NCI-H69 (cell line): ENCODE results near the gene LIMS1.
"Not testable (repeated sequence)": the region's sequence is repeated elsewhere in the genome, so short reads cannot be mapped to it uniquely, and the experiment has no call there.

Experiments
- DNase-seq: peaks from one replicate; lab custom pipeline; 2025; lab: John Stamatoyannopoulos, UW

LIMS1 gene

DNA sequence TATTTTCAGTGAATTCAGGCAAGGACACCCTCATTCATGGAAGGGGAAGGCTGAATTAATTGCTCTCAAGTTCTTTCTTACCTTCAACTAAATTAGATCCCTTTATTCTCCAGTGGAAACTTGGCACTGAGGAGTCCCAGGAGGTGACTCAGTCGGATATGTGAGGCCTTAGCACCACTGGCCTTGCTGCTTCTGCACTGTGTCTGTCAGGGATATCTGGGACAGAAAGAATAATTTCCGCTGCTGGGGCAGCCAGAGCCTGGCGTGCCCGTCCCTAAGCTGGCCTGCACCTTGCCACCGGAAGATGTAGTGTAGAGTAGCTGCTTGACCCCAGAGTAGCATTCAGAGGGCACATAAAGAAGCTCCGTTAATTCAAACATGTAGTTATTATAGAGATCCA lies 53.4 kb downstream of the LIMS1 start:
- no peak for DNase-seq

DNA sequence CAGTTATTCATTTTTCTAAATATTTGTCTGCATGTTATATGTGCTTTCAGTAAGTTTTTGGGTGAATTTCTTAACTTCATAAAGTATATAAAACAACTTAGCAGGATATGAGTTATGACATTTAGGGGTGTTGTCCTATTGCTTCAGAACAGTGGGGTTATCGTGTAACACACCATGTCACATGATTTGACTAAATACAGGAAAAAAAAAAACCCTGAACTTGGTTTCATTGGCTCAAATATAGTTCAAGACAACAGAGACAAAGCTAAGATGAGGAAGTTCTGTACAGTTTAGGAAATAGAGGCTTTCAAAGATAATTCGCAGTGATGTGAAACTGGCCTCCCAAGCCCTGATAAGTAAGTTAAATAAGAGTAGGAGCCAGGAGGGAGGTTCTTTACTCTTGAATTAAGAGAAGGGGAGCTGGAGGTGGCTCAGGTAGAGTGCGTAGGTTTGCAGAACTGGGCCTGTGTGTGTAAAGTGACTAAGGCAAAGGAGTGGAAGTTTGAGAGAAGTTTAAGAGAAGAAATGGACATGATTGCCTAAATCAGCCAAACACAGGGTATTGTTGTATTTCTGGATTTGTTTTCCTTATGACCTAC lies 53.9 kb downstream of the LIMS1 start:
- no peak for DNase-seq

DNA sequence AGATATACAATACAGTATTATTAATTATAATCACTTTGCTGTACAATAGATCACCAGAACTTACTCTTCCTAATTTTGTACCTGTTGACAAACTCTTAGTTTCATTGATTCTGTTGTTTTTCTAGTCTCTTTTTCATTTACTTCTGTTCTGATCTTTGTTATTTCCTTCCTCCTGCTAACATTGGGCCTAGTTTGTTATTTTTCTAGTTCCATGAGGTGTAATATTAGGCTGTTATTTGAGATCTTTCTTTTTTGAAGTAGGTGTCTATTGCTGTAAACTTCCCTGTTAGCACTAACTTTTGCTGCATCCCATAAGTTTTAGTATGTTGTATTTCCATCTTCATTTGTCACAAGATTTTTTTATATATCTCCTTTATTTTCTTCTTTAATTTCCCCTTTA lies 55.1 kb downstream of the LIMS1 start:
- DNase-seq: no peak

DNA sequence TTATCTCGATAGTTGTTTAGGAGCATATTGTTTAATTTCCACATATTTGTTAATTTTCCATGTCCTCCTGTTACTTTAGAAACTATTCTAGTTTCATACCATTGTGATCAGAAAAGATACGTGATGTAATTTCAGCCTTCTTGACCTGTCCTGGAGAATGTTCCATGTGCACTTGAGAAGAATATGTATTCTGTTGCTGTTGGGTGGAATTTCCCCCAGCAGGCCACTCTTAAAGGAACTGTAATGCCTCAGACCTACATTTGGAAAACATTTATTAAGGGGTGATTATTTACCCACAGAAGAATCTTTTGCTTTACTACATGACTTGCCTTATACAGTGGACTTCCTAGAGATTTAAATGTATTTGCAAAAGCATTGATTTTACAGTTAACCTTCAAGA lies 55.5 kb downstream of the LIMS1 start:
- DNase-seq: no peak

DNA sequence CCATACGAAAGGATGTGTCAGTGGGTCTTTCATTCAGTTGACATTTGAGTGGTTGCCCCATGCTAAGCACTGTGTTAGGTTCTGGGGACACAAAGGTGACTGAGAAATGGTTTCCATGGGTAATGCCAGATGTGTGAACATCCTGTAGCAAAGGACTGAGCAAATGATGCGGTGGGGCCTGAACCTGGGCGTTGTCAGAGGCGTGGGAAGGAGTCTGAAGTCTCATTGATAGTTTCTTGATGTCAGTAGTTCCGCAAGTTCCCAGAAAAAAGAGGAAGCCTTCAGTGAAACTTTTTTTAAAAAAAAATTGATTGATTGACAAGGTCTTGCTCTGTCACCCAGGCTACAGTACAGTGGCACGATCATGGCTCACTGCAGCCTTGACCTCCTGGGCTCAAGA lies 56.9 kb downstream of the LIMS1 start:
- no peak for DNase-seq

DNA sequence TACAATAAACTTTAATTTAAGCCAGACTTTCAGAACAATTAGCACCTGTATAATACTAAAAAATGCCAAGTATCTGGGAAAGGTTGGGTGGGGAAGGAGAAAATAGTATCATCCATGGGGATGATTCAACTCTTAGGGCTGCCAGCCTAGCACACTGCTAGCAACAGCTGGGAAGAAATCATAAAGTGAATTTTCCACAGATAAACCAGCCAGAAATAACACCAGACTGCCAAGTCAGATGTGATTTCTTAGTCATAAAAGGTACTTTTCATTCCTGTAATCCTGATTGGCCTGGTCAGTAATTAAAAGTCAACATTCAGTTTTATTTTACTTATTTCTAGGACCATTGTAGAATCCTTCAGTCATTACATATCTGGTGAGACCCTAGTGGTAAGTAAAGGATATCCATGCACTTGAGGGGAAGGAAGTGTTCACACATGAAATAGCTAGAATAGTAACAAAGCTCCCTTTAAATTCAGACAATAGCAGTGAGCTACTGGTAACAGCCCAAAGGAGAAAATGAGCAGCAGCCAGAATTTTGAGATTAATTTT lies 59.4 kb downstream of the LIMS1 start:
- no peak for DNase-seq

DNA sequence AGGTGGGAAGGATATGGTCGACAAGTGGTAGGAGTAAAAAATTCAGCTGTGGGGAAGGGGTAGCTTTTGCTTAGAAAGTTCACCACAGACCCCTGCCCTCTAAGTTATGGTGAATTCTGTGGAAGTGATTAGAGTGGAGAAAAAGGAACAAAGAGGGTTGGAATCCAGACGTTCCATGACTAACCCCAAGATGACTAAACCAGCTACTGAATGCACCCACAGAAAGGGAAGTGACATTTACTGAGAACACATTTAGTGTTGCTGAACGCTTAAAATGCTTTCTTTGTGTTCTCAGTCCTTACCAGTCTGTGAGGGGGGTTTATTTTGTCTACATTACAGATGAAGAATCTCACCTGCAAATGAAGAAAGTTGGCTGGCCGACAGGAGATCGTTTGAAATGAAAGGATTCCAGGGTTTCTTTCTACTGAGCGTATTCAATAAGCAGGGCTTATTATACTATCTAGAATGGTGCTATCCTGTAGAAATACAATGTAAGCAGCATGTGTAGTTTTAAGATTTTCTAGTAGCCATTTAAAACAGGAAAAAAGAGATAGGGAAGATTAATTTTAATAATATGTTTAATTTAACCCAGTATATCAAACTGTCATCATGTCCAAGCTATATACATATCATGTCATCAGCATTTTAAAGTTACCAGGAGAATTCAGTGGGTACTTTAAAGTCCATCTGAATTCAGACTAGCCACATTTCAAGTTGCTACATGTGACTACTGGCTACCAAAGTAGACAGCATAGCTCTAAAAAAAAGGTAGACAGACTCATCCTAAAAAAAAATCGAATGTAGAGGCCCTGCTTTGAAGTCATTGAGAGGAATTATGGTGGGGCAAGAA lies 60.1 kb downstream of the LIMS1 start:
- no peak for DNase-seq

DNA sequence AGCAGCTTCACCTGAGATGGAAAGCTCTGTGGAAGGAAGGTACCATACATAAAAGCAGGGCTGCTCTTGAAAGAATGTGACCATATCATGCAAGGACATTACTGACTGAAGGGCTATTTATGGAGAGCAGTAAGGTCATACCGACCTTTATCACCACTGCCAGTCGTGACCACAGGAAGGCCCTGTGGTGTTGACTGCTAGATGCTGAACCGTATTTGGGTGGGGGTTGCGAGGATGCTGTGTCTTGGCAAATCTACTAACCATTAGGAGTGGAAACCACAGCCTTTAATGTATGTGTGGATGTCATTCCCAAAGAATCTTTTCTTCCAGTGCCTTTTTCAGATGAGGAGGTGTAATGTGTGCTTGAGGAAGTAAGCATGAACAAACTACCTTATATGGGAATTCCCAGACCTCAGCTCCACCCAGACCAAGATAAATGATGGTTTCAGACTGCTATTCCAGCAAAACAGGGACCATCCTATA lies 60.8 kb downstream of the LIMS1 start:
- DNase-seq: no peak

DNA sequence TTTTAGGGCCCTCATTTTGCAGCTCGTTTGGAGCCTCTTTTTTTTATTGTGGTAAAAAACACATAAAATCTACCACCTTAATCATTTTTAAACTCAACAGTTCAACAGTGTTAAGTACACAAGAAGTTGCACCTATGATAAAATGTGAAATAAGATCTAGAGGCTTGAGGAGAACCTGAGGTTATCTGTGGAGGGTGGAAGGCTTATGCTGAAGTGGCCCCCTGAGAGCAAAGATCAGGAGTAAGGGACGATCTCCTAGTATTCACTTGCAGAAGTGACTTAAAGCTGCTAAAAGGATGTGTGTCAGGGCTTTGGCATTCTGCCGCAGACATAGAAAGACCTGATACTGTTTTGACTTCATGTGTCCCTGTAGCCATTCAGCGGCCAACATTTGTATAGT lies 61.5 kb downstream of the LIMS1 start:
- not testable (repeated sequence) for DNase-seq

DNA sequence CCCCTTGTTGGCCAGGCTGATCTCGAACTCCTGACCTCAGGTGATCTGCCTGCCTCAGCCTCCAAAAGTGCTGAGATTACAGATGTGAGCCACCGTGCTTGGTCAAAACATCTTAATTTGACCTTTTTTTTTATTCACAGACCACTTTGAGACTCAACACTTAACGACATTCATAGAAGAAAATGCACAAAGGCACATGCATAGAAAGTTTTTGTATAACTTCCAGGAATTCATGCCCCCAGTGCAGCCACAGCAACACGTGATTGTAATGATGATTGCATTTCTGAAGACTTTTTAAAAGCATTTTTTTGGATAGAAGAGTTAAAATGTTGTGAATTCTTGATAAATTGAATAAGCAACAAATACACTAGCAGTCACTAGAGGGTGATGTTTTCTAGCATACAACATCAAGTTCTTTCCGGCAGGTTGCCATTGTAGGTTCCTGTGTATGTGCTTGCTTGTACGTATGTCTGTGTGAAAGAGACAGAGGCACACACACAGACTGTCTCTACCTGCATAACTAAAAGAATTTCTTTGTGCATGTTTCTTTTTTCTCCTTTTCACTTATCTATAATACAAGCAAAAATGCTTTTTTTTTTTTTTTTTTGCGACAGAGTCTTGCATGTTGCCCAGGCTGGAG lies 63.0 kb downstream of the LIMS1 start:
- peak; percentile 29 for DNase-seq

DNA sequence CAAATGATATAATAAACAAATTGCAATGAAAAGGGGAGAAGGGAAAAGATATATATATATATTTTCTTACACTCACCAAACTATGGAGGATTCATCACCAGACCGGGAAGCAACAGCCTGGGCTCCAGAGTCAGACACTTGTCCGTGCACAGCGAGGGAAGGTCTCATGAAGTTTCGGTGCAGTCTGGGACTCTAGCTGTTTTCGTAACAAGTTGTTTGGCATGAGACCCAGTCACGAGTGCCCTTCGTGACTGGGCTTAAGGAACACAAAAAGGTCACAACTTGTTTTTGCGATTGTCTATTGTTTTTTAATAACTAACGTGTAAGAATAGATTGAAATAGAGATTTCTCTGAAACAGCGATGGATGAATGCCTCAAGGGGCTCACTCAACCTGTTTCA lies 66.9 kb downstream of the LIMS1 start:
- not testable (repeated sequence) for DNase-seq

DNA sequence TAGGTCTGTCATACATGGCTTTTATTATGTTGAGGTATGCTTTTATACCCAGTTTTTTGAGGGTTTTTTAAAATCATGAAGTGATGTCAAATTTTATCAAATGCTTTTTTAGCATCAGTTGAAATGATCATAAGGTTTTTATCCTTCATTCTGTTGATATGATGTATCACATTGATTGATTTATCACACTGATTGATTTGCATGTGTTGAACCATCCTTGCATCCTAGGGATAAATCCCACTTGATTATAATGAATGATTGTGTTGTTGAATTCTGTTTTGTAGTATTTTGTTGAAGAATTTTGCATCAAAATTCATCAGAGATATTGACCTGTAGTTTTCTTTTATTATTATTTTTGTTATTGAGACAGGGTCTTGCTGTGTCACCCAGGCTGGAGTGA lies 68.2 kb downstream of the LIMS1 start:
- DNase-seq: no peak

DNA sequence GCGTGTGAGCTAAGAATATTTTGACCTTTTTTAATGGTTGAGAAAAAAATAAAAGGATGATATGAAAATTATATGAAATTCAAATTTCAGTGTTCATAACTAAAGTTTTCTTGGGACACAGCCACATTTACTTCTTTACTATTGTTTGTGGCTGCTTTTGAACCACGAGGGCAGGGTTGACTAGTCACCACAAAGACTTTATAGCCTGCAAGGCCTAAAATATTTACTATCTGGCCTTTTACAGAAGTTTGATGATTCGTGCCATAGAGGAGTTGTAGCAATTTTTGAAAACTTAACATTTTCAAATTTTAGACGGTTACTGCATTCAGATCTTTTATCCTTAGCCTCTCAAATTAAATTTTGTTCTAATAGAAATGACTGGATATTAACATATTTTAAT lies 69.9 kb downstream of the LIMS1 start:
- DNase-seq: no peak

DNA sequence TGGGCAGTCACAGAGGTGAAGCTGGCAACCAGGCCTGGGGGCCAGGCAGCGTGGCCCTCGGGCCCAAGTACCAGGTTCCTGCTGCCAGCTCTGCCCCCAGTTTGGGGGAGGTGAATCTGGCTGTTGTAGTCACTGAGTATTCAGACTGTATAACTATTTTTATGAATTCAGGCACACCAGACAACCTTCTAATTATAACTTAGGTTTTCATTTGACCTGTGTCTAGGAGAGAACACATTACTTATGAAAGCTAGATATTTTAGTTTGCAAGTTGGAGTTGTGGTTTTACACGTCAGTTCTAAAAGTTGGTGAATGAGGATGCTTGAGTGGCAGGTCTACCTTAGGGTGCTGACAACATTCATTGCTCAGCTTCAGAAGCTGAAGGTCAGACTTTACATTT lies 71.7 kb downstream of the LIMS1 start:
- no peak for DNase-seq

DNA sequence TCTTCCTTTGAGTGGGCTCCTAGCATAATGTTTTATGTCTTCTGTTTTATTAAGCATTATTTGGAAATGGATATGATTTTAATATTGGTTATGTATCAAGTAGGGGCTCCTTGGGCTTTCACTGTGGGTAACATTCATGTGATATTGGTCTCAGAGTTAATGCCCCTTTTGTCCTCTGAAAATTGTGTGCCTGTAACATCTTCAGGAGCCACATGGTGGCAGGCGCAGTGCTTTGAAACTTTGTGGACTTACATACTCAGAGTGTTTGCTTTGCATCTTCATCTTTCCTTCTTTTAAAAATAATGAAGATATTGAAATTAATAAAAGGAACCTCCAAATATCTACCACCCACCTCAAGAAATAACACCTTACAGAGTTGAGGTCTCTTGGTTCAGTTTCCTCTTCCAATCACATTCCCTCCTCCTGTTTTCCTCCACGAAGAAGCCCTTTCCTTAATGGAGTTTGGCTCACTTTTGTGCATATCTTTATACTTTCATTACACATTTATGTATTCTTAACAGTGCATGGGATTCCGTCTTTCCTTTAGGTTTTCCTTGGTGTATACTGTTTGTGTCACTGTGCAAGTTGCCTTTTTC lies 73.5 kb downstream of the LIMS1 start:
- DNase-seq: peak; percentile 71

DNA sequence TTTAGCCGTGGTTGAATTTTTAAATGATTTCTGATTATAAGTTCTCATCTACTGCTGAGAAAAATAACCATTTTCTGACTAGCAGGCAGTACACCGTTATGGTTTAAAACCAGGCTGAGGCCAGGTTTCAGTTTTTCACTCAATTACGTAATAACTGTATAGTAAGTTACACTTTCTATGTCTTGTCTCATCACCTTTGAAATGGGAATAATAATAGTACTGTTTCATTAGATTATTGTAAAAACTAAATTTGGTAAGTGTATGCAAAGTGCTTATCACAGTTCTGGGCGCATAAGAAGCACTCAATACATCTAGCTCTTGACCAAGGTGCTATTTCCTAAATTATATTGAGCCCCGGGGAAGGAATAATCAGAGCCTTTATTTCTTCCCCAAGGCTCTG lies 76.8 kb downstream of the LIMS1 start:
- DNase-seq: no peak

DNA sequence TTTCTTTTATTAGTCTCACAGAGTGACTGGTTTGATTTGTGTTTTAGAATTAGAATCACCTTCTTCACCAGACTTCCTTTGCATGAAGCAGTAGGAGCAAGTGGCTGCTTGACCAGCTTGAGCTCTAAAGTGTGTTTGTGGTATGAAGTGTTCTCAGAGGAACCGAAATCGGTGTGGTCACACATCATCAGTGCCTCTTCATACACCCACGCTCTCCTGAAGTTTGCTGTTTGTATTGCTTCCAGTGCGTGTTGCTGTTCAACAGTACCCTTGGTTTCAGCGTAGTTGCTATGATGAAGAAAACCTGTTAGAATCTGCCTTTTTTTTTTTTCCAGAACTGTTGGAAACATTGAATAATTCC lies 77.9 kb downstream of the LIMS1 start:
- DNase-seq: no peak

DNA sequence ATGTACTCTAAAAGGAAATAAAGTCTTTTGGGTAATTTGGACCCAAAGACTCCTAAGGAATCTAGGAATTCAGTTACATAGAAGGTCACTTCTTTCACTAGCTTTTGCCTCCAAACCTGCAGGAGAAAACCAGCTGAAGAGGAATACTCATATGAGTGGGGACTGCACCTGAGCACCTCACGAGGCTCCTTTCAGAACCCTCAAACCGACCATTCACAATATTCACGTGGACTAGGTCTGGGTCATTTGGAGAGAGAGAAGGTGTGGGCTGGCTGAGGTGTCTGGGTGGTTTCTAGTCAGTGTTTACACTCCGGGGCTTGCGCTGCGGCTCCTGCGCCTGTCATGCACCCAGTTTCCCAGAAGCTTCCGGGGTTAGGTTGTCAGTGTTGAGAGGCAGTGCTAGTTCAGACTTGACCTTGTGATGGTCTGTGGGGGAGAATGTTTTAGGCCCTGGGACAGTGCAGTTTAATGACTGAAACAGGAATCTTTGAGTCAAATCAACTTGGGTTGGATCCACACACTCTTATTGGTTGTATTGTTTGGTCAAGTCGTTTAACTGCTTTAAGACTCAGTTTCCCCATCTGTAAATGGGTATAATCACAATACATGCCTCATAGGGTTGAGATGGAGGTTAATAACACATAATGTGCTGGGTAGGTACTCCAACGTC lies 78.4 kb downstream of the LIMS1 start:
- DNase-seq: no peak

DNA sequence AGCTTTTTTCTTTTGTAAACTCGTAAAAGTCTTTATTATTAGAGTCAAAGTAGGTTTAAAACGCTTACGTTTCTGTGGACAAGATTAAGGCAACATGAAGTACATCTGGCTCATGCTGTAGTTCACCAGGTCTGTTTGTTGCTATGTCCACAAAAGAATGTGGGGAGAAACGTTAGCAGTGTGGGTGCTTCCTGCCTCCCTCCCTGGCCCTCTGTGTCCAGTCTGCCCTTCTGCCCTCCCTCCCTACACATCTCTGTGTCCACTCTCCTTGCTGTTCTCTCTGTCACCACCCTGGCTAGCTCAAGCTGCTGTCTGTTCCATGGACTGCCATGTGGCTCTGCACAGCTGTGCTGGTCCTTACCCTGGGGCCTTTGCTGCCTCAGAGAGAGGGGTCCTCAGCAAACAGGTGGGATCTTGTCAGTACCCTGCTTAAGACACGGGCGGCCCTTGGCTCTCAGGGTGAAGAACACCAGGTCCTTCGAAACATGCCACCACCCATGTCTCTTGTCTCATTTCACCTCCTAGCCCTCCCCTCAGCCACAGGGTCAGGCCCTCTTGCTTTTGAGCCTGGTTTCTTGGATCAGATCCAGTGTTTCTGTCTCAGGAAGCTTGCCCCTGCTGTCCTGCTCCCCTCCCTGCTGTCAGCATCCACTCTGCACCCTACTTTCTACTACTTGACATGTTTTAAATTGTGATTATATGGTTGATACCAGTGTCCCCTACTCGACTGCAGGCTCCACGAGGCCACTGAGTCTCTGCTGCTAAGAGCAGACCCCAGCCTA lies 79.2 kb downstream of the LIMS1 start:
- peak; percentile 61 for DNase-seq

DNA sequence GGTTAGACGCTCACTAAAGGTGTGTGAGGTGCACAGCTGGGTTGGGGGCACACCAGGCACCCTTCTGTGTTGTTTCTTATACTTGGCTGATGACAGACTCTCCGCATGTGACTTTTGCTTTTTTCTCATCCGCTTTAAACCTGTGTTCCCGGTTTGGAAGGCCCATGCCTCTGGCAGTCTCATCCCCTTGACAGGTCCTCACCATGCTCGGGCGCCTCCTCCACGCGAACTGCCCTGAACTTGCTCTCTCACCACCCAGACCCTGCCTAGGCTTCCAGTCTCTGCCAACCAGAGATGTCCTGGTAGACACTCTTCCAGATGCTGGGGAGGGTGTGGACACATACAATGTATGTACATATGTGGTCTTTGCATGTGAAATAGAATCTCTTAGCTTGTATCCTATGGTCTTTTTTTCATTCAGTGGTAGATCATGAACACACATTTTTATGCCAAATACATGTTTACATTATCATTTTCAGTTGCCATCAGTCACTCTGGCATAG lies 79.8 kb downstream of the LIMS1 start:
- DNase-seq: peak; percentile 24

DNA sequence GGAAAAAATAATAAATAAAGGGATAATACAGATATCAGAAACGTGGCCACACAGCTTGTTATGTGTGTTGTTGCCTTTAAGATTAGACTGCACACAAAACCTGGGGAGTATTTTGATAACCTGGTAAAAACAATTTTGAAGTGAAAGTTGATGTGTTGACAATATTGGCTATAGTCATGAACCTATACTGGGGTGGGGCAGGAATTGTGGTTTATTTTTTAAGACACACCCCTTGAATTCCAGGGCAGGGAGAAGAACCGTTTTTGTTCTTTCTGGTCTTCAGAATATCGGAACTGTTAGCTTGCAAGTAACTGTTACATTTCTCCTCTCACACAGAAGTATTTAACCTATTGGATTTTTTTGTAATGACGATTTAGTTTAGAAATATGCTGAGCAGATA lies 80.4 kb downstream of the LIMS1 start:
- DNase-seq: no peak
